ENCODE data around the gene NOP10.

GRCh38 chr15:34314491-34315490 is 28.1 kb downstream of the NOP10 start:
- TF ChIP-seq, protein P1, sequence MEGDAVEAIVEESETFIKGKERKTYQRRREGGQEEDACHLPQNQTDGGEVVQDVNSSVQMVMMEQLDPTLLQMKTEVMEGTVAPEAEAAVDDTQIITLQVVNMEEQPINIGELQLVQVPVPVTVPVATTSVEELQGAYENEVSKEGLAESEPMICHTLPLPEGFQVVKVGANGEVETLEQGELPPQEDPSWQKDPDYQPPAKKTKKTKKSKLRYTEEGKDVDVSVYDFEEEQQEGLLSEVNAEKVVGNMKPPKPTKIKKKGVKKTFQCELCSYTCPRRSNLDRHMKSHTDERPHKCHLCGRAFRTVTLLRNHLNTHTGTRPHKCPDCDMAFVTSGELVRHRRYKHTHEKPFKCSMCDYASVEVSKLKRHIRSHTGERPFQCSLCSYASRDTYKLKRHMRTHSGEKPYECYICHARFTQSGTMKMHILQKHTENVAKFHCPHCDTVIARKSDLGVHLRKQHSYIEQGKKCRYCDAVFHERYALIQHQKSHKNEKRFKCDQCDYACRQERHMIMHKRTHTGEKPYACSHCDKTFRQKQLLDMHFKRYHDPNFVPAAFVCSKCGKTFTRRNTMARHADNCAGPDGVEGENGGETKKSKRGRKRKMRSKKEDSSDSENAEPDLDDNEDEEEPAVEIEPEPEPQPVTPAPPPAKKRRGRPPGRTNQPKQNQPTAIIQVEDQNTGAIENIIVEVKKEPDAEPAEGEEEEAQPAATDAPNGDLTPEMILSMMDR (conservative IDR thresholded peaks at IDR 0.05 in 1 of 2, IDR thresholded peaks at IDR 0.05 in 1 of 2; ENCODE audit: extremely low read depth in 1 of 2, insufficient read depth in 1 of 2, low read depth in 1 of 2, low read length in 2 of 2) = no peak
- no peak for TF ChIP-seq EZH2 (IDR thresholded peaks at IDR 0.05; ENCODE audit: borderline replicate concordance, low read length)

All from mammary epithelial cell (primary cell).